ENCODE measurements around the gene FOXA2.

GRCh38 chr20:22620342-22620741 is 36.0 kb upstream of the FOXA2 start:
- TF ChIP-seq, protein P1, sequence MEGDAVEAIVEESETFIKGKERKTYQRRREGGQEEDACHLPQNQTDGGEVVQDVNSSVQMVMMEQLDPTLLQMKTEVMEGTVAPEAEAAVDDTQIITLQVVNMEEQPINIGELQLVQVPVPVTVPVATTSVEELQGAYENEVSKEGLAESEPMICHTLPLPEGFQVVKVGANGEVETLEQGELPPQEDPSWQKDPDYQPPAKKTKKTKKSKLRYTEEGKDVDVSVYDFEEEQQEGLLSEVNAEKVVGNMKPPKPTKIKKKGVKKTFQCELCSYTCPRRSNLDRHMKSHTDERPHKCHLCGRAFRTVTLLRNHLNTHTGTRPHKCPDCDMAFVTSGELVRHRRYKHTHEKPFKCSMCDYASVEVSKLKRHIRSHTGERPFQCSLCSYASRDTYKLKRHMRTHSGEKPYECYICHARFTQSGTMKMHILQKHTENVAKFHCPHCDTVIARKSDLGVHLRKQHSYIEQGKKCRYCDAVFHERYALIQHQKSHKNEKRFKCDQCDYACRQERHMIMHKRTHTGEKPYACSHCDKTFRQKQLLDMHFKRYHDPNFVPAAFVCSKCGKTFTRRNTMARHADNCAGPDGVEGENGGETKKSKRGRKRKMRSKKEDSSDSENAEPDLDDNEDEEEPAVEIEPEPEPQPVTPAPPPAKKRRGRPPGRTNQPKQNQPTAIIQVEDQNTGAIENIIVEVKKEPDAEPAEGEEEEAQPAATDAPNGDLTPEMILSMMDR (IDR thresholded peaks at IDR 0.05) = no peak
- TF ChIP-seq POLR2A (IDR thresholded peaks at IDR 0.05) = no peak

All from thyroid gland (tissue), 4 donors.